HFFc6 (cell line): ENCODE results near the gene TPK1. TPM values are rescaled to one million over a fixed set of nuclear protein-coding genes. Genes with fewer than 3 reads are reported as not detected.

Experiments
- DNase-seq: peaks from one replicate; pipeline ENCODE4 v3.0.0-alpha.2; 2018
- H3K27ac Mint-ChIP-seq: 2 replicates; pipeline ENCODE4 v1.8.0; 2020; ENCODE audit warnings: mild to moderate bottlenecking, mixed read lengths
- H3K27me3 Mint-ChIP-seq: 2 replicates; pipeline ENCODE4 v1.8.0; 2021; ENCODE audit warnings: mild to moderate bottlenecking, moderate library complexity, mixed read lengths; ENCODE audit not compliant: insufficient read depth
- H3K36me3 Mint-ChIP-seq: 2 replicates; pipeline ENCODE4 v1.8.0; 2021; ENCODE audit warnings: low read depth, mixed read lengths
- H3K4me1 Mint-ChIP-seq: 2 replicates; pipeline ENCODE4 v1.8.0; 2020; ENCODE audit warnings: low read depth, mixed read lengths
- H3K4me3 Mint-ChIP-seq: 2 replicates; pipeline ENCODE4 v1.8.0; 2020; ENCODE audit warnings: mild to moderate bottlenecking, moderate library complexity, mixed read lengths
- H3K9me3 Mint-ChIP-seq: 2 replicates; pipeline ENCODE4 v1.8.0; 2020; ENCODE audit warnings: mild to moderate bottlenecking, mixed read lengths
- CTCF ChIP-seq: fragments of 200-600 bp; sonication (generic); IDR thresholded peaks from 2 replicates; pipeline ENCODE4 v1.5.0; 2021; ENCODE audit warnings: antibody characterized with exemption, mild to moderate bottlenecking
- total RNA-seq, 6 experiments: library from RNA; stranded (reverse); fragmentation: NEBNext Ultra II Directional; extraction: Animal tissue kit (Norgen Biotek cat#: 25700); gene quantifications; 2 replicates in 1 of 6; 3 replicates in 5 of 6; pipeline ENCODE4 v1.2.3, GENCODE V29; 2021

The TPK1 gene
- total RNA-seq, 6 experiments from 2014 or later = 0.11 to 0.82 (median 0.55) TPM; not detected in 2

GRCh38 chr7:144725070-144725469 is 110.8 kb downstream of the TPK1 start:
- no peak overlapping the region for H3K27ac Mint-ChIP-seq
- DNase-seq = no peak
- H3K9me3 Mint-ChIP-seq = peaks cover 38% of the 10 kb centered on the region
- no peaks in the 10 kb centered on the region for H3K27me3 Mint-ChIP-seq
- TF ChIP-seq CTCF = no peak
- no peaks in the 10 kb centered on the region for H3K36me3 Mint-ChIP-seq
- H3K4me3 Mint-ChIP-seq = no peak overlapping the region
- no peaks in the 10 kb centered on the region for H3K4me1 Mint-ChIP-seq

- H3K4me1 Mint-ChIP-seq = no peaks in the 10 kb centered on the region
- no peaks in the 10 kb centered on the region for H3K36me3 Mint-ChIP-seq
- no peak for TF ChIP-seq CTCF
- no peak overlapping the region for H3K27ac Mint-ChIP-seq
- H3K27me3 Mint-ChIP-seq = no peaks in the 10 kb centered on the region
- no peak for DNase-seq
- H3K9me3 Mint-ChIP-seq = peaks cover 37% of the 10 kb centered on the region
- no peak overlapping the region for H3K4me3 Mint-ChIP-seq
Measured at GRCh38 chr7:144723301-144723700, 112.6 kb downstream of the TPK1 start.

GRCh38 chr7:144720710-144721109 is 115.1 kb downstream of the TPK1 start:
- no peaks in the 10 kb centered on the region for H3K36me3 Mint-ChIP-seq
- H3K27me3 Mint-ChIP-seq = no peaks in the 10 kb centered on the region
- TF ChIP-seq CTCF = no peak
- no peak for DNase-seq
- H3K9me3 Mint-ChIP-seq = peaks cover 36% of the 10 kb centered on the region
- no peak overlapping the region for H3K4me3 Mint-ChIP-seq
- H3K4me1 Mint-ChIP-seq = no peaks in the 10 kb centered on the region
- no peak overlapping the region for H3K27ac Mint-ChIP-seq

GRCh38 chr7:144720149-144720548 is 115.7 kb downstream of the TPK1 start:
- no peak overlapping the region for H3K4me3 Mint-ChIP-seq
- DNase-seq = no peak
- no peaks in the 10 kb centered on the region for H3K36me3 Mint-ChIP-seq
- H3K27ac Mint-ChIP-seq = no peak overlapping the region
- no peak for TF ChIP-seq CTCF
- H3K27me3 Mint-ChIP-seq = no peaks in the 10 kb centered on the region
- H3K9me3 Mint-ChIP-seq = peaks cover 36% of the 10 kb centered on the region
- no peaks in the 10 kb centered on the region for H3K4me1 Mint-ChIP-seq

- no peak overlapping the region for H3K27ac Mint-ChIP-seq
- H3K36me3 Mint-ChIP-seq = no peaks in the 10 kb centered on the region
- DNase-seq = no peak
- H3K9me3 Mint-ChIP-seq = peaks cover 32% of the 10 kb centered on the region
- H3K27me3 Mint-ChIP-seq = no peaks in the 10 kb centered on the region
- H3K4me3 Mint-ChIP-seq = no peak overlapping the region
- TF ChIP-seq CTCF = no peak
- H3K4me1 Mint-ChIP-seq = no peaks in the 10 kb centered on the region
Measured at GRCh38 chr7:144717720-144718119, 118.1 kb downstream of the TPK1 start.

- TF ChIP-seq CTCF = no peak
- no peaks in the 10 kb centered on the region for H3K4me1 Mint-ChIP-seq
- no peak for DNase-seq
- no peak overlapping the region for H3K27ac Mint-ChIP-seq
- H3K36me3 Mint-ChIP-seq = no peaks in the 10 kb centered on the region
- H3K9me3 Mint-ChIP-seq = peaks cover 25% of the 10 kb centered on the region
- H3K4me3 Mint-ChIP-seq = no peak overlapping the region
- H3K27me3 Mint-ChIP-seq = no peaks in the 10 kb centered on the region
Measured at GRCh38 chr7:144713850-144714249, 122.0 kb downstream of the TPK1 start.
